Small intestine (tissue), 16 donors: ENCODE data around the gene LKAAEAR1. TPM values are rescaled to one million over a fixed set of nuclear protein-coding genes. Genes with fewer than 3 reads are reported as not detected.
"Not testable (repeated sequence)": the region's sequence is repeated elsewhere in the genome, so short reads cannot be mapped to it uniquely, and the experiment has no call there.

Experiments
- DNase-seq, 2 donors: peaks; one replicate each; pipeline versions ENCODE4 v3.0.0 to v3.0.0-alpha.2; 2013
- FAIRE-seq: peaks from 2 replicates; lab custom pipeline; 2012; peaks lifted over from hg19 to GRCh38; lab: Jason Lieb, UNC
- H3K27ac ChIP-seq, 3 donors: one replicate each; pipeline ENCODE4 v1.5.1; 2013; ENCODE audit warnings: low read length in 2 of 3, mild to moderate bottlenecking in 2 of 3, control low read depth in 1 of 3, inconsistent platforms in 1 of 3, low read depth in 1 of 3, moderate library complexity in 1 of 3
- H3K27me3 ChIP-seq, 3 donors: one replicate each; pipeline ENCODE4 v1.6.1; 2013; ENCODE audit warnings: low read length in 3 of 3, inconsistent platforms in 1 of 3; ENCODE audit not compliant: control insufficient read depth in 3 of 3, insufficient read depth in 3 of 3
- H3K36me3 ChIP-seq, 3 donors: one replicate each; pipeline ENCODE4 v1.6.1; 2013; ENCODE audit warnings: low read length in 3 of 3, inconsistent platforms in 1 of 3, low read depth in 1 of 3, mild to moderate bottlenecking in 1 of 3, moderate library complexity in 1 of 3; ENCODE audit not compliant: control insufficient read depth in 3 of 3, insufficient read depth in 2 of 3
- H3K4me1 ChIP-seq, 3 donors: one replicate each; pipeline ENCODE4 v1.6.1; 2013; ENCODE audit warnings: low read length in 2 of 3, inconsistent platforms in 1 of 3, low read depth in 1 of 3, mild to moderate bottlenecking in 1 of 3, moderate library complexity in 1 of 3; ENCODE audit not compliant: control insufficient read depth in 3 of 3, insufficient read depth in 2 of 3
- H3K4me3 ChIP-seq, 3 donors: one replicate each; pipeline ENCODE4 v1.5.1; 2013; ENCODE audit warnings: low read length in 3 of 3, control low read depth in 1 of 3, inconsistent platforms in 1 of 3, low read depth in 1 of 3, mild to moderate bottlenecking in 1 of 3, moderate library complexity in 1 of 3
- H3K9me3 ChIP-seq, 2 donors: one replicate each; pipeline ENCODE4 v1.6.1; 2013; ENCODE audit warnings: low read depth in 1 of 2, low read length in 1 of 2; ENCODE audit not compliant: control insufficient read depth in 2 of 2, insufficient read depth in 1 of 2
- WGBS, 3 donors: extraction: QIAGEN DNeasy Blood & Tissue Kit; methylation state at CpG; one replicate each; pipeline ENCODE4 v1.1.7; 2013; 5-methylcytosine and 5-hydroxymethylcytosine counted together
- long read RNA-seq, 10 donors: transcript quantifications; one replicate each; lab custom pipeline, GENCODE V29; 2026
- polyA plus RNA-seq, 4 donors: library from polyadenylated mRNA; stranded (reverse) in 3 of 4; unstranded in 1 of 4; fragments of 200-250 nt in 3 of 4; fragments of 120-200 nt in 1 of 4; gene quantifications; one replicate each; pipeline versions ENCODE4 v1.2.1 to v1.2.3, GENCODE V29; 2013
- donor health status: healthy with polysubstance abuse.
- donor health status: control.
- donor health status: control.
- donor health status: Bipolar disorder and iron deficiency.
- donor health status: healthy.

Gene LKAAEAR1, protein sequence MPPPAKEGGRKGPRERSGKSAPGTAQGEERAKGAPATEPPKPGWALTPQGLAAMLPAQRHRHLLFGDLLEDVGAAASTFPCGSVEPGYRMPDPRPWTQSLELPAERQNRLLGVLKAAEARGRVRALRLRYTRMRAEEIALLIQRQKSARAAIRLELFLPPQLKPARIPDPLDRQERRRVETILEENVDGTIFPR
- polyA plus RNA-seq: under 1 TPM in 1 of 4 donors, not detected in 3; 0.09 TPM
- long read RNA-seq, donor 1: 0 reads
- long read RNA-seq, donor 2: 0 reads
- long read RNA-seq, donor 3: 0 reads
- long read RNA-seq, donor 4: 0 reads
- long read RNA-seq, donor 5: 0 reads
- long read RNA-seq, donor 6: 0 reads
- long read RNA-seq, donor 7, partial matches to known transcripts: 0 of 1 reads
- long read RNA-seq, donor 7, other reads (novel, unspliced or antisense): 0 of 1 reads
- long read RNA-seq, donor 8: 0 reads
- long read RNA-seq, donor 9: 0 reads
- long read RNA-seq, donor 10, partial matches to known transcripts: 0 of 1 reads
- long read RNA-seq, donor 10, other reads (novel, unspliced or antisense): 0 of 1 reads

DNA sequence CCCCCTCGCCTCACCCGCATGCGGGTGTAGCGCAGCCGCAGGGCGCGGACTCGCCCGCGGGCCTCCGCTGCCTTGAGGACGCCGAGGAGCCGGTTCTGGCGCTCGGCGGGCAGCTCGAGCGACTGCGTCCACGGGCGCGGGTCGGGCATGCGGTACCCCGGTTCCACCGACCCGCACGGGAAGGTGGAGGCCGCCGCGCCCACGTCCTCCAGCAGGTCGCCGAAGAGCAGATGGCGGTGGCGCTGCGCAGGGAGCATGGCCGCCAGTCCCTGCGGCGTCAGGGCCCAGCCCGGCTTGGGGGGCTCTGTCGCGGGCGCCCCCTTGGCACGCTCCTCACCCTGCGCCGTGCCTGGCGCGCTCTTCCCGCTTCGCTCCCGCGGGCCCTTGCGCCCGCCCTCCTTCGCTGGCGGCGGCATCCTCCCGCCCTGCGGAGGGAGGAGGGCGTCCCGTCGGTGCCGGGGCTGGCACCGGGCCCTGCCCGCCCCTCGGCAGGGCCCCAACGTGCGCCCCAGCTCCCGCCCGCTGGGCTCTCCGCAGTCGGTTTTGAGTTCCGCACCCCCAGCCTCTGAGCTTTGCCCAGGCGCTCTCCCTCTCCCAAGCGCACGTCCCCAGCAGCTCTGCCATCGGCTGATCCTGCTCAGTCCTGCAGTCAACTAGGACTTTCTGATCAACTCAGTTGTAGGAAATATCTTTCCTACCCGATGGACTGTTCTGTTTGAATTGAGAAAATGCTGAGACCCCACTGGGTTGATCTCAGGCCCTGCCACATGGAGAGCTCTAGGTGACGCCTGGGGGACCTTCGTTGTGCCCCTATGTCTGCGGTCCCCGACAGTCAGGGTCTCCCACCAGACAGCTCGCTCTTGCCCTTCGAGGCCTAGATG lies at the start of gene LKAAEAR1:
LKAAEAR1 (minus strand) TSS at position 595 of the 881 bp plus-strand sequence; CDS start at position 416, 179 bp downstream.
- FAIRE-seq: no peak
- peak within 1 kb of the TSS in 2 of 3 donors; percentile 1 to 44 for H3K4me3 ChIP-seq

DNA sequence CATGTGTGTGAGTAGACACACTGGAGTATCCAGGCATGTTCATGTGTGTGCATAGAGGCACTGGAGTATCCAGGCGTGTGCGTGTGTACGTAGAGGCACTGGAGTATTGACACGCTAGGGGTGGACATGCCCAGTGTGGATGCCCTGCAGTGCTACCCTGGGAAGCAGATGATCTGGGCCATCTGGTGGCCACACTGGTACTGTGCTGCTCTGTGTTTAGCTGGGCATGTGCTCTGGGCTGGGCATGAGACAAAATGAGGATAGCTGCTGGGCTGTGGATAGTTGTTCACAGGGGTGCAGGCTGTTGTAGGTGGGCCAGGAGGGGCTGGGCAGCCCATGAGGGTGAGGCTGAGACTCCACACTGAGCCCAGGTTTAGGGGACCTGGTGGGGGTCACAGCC lies 47.2 kb upstream of the LKAAEAR1 start:
- DNase-seq (no peak), FAIRE-seq (no peak)

More for the DNA sequence above, at the start of gene LKAAEAR1:
- Histone ChIP-seq H3K4me1 (peaks cover 0 to 16% (median 0%) of the 10 kb centered on the region in 3 donors), H3K9me3 (peaks cover 0 to 12% of the 10 kb centered on the region in 2 donors), H3K27ac (no peak within 1 kb of the TSS), H3K27me3 (peaks cover 4 to 66% (median 18%) of the 10 kb centered on the region in 3 donors), H3K36me3 (no peaks in the 10 kb centered on the region)
- DNase-seq: peak in 1 of 2 donors; percentile 47
- WGBS, 3 donors: 2 to 3% (median 3%) methylated on average over 57 to 86 of the region's 86 CpGs

DNA sequence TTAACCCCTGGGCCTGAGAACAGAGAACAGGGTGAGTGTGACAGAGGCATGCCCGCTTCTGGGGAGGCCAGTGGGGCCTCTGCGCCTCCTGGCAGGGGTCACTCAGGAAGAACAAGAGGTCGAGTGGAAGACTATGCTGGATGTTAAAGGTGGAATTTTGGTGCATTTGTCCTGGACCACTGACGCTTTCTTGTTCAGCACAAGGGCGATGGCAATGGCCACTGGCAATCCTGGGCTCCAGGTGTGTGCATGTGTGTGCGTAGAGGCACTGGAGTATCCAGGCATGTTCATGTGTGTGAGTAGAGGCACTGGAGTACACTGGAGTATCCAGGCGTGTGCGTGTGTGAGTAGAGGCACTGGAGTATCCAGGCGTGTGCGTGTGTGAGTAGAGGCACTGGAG lies 46.7 kb upstream of the LKAAEAR1 start:
- 79 to 83% (median 80%) methylated on average over 10 of the region's 10 CpGs for WGBS, 3 donors
- no peaks in the 10 kb centered on the region for H3K4me1 ChIP-seq
- H3K27me3 ChIP-seq: no peaks in the 10 kb centered on the region
- no peaks in the 10 kb centered on the region for H3K9me3 ChIP-seq
- no peak overlapping the region for H3K4me3 ChIP-seq
- no peak for FAIRE-seq
- no peaks in the 10 kb centered on the region for H3K36me3 ChIP-seq
- no peak overlapping the region for H3K27ac ChIP-seq
- no peak for DNase-seq

More for the DNA sequence above, 47.2 kb upstream of the LKAAEAR1 start:
- Histone ChIP-seq H3K36me3 (no peaks in the 10 kb centered on the region), H3K4me1 (no peaks in the 10 kb centered on the region), H3K27ac (no peak overlapping the region), H3K4me3 (no peak overlapping the region), H3K27me3 (no peaks in the 10 kb centered on the region), H3K9me3 (no peaks in the 10 kb centered on the region)
- WGBS, 3 donors: 39 to 73% (median 71%) methylated on average over 4 of the region's 4 CpGs

DNA sequence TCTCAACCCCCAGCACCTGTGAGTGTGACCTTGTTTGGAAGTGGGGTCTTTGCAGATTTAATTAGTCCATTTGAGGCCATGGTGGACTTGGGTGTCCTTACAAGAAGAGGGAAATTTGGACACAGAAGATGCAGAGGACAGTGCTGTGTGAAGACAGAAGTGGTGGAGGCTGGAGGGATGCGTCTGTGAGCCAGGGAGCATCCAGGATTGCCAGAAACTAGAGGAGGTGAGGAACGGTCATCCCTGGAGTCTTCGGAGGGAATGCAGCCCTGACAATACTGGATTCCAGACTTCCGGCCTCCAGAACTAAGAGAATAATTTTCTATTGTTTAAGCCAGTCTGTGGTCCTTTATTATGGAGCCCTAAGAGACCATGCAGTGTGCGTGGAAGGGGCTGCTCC lies 46.1 kb upstream of the LKAAEAR1 start:
- no peak for FAIRE-seq
- no peak for DNase-seq
- Histone ChIP-seq H3K4me3 (no peak overlapping the region), H3K36me3 (no peaks in the 10 kb centered on the region), H3K4me1 (no peaks in the 10 kb centered on the region), H3K27ac (no peak overlapping the region), H3K27me3 (no peaks in the 10 kb centered on the region), H3K9me3 (no peaks in the 10 kb centered on the region)
- WGBS, 3 donors: 62 to 67% (median 66%) methylated on average over 5 of the region's 5 CpGs

DNA sequence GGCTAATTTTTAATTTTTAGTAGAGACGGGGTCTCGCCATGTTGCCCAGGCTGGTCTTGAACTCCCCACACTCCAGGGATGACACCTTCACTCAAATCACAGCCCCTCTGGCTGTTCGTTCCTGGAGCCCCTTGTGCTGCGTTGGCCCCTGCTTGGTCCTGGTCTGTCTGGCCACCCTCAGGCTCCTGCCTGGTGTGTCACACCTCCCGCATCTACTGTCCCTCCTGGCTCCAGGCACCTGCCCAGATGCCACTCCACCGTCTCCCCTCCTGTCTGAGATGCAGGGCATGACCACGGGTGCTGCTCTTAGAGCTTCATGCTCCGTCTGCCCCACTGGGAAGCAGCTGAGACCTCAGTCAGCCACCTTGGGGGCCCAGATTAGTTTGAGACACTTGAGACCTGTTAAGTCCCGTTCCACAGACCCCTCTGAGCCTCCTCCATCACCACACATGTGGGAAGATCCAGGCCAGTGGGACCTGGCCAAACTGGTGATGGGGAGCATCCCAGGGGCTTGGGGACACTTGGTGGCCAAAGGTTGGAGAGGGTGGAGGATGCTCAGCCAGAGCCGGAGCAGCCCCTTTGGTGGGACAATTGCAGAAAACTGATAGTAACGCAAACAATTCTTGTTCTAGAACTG lies 45.1 kb upstream of the LKAAEAR1 start:
- H3K36me3 ChIP-seq: no peaks in the 10 kb centered on the region
- H3K4me1 ChIP-seq: no peaks in the 10 kb centered on the region
- H3K9me3 ChIP-seq: no peaks in the 10 kb centered on the region
- WGBS, 3 donors: 74 to 83% (median 77%) methylated on average over 11 of the region's 11 CpGs
- FAIRE-seq: no peak
- no peak overlapping the region for H3K27ac ChIP-seq
- no peaks in the 10 kb centered on the region for H3K27me3 ChIP-seq
- DNase-seq: no peak
- H3K4me3 ChIP-seq: no peak overlapping the region

DNA sequence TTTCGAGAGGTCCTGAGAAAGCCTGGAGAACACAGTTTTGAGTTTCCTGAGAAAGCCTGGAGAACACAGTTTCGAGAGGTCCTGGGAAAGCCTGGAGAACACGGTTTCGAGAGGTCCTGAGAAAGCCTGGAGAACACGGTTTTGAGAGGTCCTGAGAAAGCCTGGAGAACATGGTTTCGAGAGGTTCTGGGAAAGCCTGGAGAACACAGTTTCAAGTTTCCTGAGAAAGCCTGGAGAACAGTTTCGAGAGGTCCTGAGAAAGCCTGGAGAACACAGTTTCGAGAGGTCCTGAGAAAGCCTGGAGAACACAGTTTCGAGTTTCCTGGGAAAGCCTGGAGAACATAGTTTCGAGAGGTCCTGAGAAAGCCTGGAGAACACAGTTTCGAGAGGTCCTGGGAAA lies 39.3 kb upstream of the LKAAEAR1 start:
- WGBS, 3 donors: 81 to 84% (median 84%) methylated on average over 11 of the region's 11 CpGs
- not testable (repeated sequence) for FAIRE-seq, H3K27me3 ChIP-seq, DNase-seq, H3K9me3 ChIP-seq, H3K4me1 ChIP-seq, H3K27ac ChIP-seq, H3K4me3 ChIP-seq, H3K36me3 ChIP-seq

DNA sequence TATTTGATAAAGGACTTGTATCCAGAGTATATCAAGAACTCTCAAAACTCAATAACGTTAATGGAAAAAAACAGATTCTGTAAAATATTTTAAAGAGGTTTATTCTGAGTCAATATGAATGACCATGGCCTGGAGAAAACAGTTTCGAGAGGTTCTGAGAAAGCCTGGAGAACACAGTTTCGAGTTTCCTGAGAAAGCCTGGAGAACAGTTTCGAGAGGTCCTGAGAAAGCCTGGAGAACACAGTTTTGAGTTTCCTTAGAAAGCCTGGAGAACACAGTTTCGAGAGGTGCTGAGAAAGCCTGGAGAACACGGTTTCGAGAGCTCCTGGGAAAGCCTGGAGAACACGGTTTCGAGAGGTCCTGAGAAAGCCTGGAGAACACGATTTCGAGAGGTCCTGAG lies 38.7 kb upstream of the LKAAEAR1 start:
- H3K4me1 ChIP-seq, H3K9me3 ChIP-seq, H3K27me3 ChIP-seq, H3K36me3 ChIP-seq, FAIRE-seq, DNase-seq, H3K27ac ChIP-seq, H3K4me3 ChIP-seq: not testable (repeated sequence)
- WGBS, 3 donors: 80 to 84% (median 81%) methylated on average over 11 of the region's 11 CpGs

DNA sequence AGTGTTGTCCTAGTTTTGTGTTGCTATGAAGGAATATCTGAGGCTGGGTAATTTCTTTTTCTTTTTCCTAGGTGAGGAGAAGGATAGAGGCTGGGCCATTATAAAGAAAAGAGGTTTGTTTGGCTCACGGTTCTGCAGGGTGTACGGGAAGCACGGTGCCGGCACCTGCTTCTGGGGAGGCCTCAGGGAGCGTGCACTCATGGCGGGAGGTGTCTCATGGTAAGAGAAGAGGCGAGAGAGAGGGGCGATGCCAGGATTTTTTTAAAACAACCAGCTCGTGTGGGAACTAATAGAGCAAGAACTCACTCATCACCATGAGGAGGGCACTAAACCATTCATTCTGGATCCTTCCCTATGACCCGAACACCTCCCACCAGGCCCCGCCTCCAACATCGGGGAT lies 37.4 kb upstream of the LKAAEAR1 start:
- no peaks in the 10 kb centered on the region for H3K4me1 ChIP-seq
- FAIRE-seq: no peak
- H3K9me3 ChIP-seq: no peaks in the 10 kb centered on the region
- no peaks in the 10 kb centered on the region for H3K36me3 ChIP-seq
- WGBS, 3 donors: 74 to 83% (median 77%) methylated on average over 12 of the region's 12 CpGs
- no peak overlapping the region for H3K4me3 ChIP-seq
- no peaks in the 10 kb centered on the region for H3K27me3 ChIP-seq
- H3K27ac ChIP-seq: no peak overlapping the region
- DNase-seq: no peak
